ENCODE results near the gene YIPF7.
A peak's percentile ranks its signal among the peaks of the same experiment; 100 is the strongest.

DNA sequence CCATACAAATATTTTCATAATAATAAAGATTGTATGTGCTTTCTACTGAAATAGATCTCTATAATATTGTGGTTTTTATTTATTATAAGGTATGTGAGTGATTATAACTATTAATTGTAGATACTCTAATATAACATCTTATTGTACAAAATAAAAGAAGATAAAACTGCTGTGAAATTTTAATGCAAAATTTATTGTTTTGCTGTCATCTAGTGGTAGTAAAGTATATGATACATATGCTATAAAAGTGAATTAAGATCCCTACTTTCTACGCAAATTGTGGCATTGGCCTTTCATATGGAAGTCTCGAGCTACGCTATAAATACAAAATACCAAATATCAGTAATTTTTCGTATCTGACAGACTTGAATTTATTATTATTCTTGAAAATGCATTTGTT is 19.3 kb downstream of the YIPF7 start:
- no peak for TF ChIP-seq TCF12 (IDR thresholded peaks at IDR 0.05)
- TF ChIP-seq, protein P1, sequence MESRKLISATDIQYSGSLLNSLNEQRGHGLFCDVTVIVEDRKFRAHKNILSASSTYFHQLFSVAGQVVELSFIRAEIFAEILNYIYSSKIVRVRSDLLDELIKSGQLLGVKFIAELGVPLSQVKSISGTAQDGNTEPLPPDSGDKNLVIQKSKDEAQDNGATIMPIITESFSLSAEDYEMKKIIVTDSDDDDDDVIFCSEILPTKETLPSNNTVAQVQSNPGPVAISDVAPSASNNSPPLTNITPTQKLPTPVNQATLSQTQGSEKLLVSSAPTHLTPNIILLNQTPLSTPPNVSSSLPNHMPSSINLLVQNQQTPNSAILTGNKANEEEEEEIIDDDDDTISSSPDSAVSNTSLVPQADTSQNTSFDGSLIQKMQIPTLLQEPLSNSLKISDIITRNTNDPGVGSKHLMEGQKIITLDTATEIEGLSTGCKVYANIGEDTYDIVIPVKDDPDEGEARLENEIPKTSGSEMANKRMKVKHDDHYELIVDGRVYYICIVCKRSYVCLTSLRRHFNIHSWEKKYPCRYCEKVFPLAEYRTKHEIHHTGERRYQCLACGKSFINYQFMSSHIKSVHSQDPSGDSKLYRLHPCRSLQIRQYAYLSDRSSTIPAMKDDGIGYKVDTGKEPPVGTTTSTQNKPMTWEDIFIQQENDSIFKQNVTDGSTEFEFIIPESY (IDR thresholded peaks at IDR 0.05; ENCODE audit: borderline replicate concordance, low read depth): no peak
- no peak for TF ChIP-seq YY1 (IDR thresholded peaks at IDR 0.05; ENCODE audit: low read depth)
- no peak for TF ChIP-seq TAF1 (IDR thresholded peaks at IDR 0.05; ENCODE audit: borderline replicate concordance, low read depth, low read length)
- TF ChIP-seq, protein P2, sequence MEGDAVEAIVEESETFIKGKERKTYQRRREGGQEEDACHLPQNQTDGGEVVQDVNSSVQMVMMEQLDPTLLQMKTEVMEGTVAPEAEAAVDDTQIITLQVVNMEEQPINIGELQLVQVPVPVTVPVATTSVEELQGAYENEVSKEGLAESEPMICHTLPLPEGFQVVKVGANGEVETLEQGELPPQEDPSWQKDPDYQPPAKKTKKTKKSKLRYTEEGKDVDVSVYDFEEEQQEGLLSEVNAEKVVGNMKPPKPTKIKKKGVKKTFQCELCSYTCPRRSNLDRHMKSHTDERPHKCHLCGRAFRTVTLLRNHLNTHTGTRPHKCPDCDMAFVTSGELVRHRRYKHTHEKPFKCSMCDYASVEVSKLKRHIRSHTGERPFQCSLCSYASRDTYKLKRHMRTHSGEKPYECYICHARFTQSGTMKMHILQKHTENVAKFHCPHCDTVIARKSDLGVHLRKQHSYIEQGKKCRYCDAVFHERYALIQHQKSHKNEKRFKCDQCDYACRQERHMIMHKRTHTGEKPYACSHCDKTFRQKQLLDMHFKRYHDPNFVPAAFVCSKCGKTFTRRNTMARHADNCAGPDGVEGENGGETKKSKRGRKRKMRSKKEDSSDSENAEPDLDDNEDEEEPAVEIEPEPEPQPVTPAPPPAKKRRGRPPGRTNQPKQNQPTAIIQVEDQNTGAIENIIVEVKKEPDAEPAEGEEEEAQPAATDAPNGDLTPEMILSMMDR (IDR thresholded peaks at IDR 0.05): peak; percentile 52
- TF ChIP-seq REST (IDR thresholded peaks at IDR 0.05; ENCODE audit: low read depth, low read length): no peak
- no peak for TF ChIP-seq FOSL2 (IDR thresholded peaks at IDR 0.05; ENCODE audit: borderline replicate concordance, low read depth)
- peak; percentile 19; the same call in 1 of the 2 replicates for TF ChIP-seq RAD21 (IDR thresholded peaks at IDR 0.05; ENCODE audit: low read length)
- TF ChIP-seq CHD2 (IDR thresholded peaks at IDR 0.05; ENCODE audit: low read length, partially characterized antibody): no peak
- TF ChIP-seq POLR2AphosphoS5 (IDR thresholded peaks at IDR 0.05; ENCODE audit: low read depth, low read length): no peak
- TF ChIP-seq, protein P3, sequence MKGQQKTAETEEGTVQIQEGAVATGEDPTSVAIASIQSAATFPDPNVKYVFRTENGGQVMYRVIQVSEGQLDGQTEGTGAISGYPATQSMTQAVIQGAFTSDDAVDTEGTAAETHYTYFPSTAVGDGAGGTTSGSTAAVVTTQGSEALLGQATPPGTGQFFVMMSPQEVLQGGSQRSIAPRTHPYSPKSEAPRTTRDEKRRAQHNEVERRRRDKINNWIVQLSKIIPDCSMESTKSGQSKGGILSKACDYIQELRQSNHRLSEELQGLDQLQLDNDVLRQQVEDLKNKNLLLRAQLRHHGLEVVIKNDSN (IDR thresholded peaks at IDR 0.05; ENCODE audit: borderline replicate concordance, low read depth): no peak
